ENCODE measurements around the gene IQGAP2. TPM values are rescaled to one million over a fixed set of nuclear protein-coding genes. Genes with fewer than 3 reads are reported as not detected.

The IQGAP2 gene
- total and polyA plus RNA-seq, 2 of the 8 experiments (the other 6 are each of a cell fraction or from before 2014, with no cell fraction given) = 19.7 to 66.0 TPM

- no peak overlapping the region for H3K23ac ChIP-seq (ENCODE audit: insufficient read length)
- FAIRE-seq (no peak), DNase-seq (ENCODE audit: low read depth in 1 of 2, low spot score in 2 of 2) (no peak)
- no peak overlapping the region for H2BK120ac ChIP-seq (replicated peaks; ENCODE audit: low read depth, low read length)
- H3K4me3 ChIP-seq (ENCODE audit: extremely low read depth in 1 of 4, insufficient read depth in 2 of 4, low read depth in 3 of 4, low read length in 4 of 4) = no peak overlapping the region
- H2BK15ac ChIP-seq (ENCODE audit: low read length) = peak overlapping the region; percentile 96; the same call in 1 of the 2 replicates
- H3K27me3 ChIP-seq (replicated peaks in 1 of 4; ENCODE audit: control insufficient read depth in 3 of 4, extremely low read depth in 1 of 4, insufficient read depth in 3 of 4, low read length in 3 of 4) = no peaks in the 10 kb centered on the region
- no peak for TF ChIP-seq TAF1 (IDR thresholded peaks at IDR 0.05; ENCODE audit: low read depth, low read length)
- no peak for TF ChIP-seq CTBP2 (IDR thresholded peaks at IDR 0.05; ENCODE audit: borderline replicate concordance, insufficient read depth, insufficient read length, low read length)
- no peak for TF ChIP-seq ASH2L (IDR thresholded peaks at IDR 0.05; ENCODE audit: low read length)
- TF ChIP-seq CBX5 (IDR thresholded peaks at IDR 0.05; ENCODE audit: low read depth, low read length) = no peak
- no peak for TF ChIP-seq KDM1A (IDR thresholded peaks at IDR 0.05; ENCODE audit: borderline replicate concordance, low read length)
- no peak for TF ChIP-seq SUZ12 (IDR thresholded peaks at IDR 0.05; ENCODE audit: low read length)
- H4K91ac ChIP-seq (replicated peaks; ENCODE audit: insufficient read length, low read length) = no peak overlapping the region
- H2BK20ac ChIP-seq (ENCODE audit: low read length) = no peak overlapping the region
- H4K20me1 ChIP-seq (replicated peaks in 1 of 2; ENCODE audit: control insufficient read depth in 1 of 2, insufficient read depth in 2 of 2, low read length in 2 of 2) = no peaks in the 10 kb centered on the region
- no peak overlapping the region for H4K5ac ChIP-seq (ENCODE audit: insufficient read length, low read depth, low read length)
- no peak overlapping the region; the same call in 1 of the 2 replicates for H3K18ac ChIP-seq (ENCODE audit: extremely low read depth, low read length)
- H3K9ac ChIP-seq (replicated peaks in 1 of 4; ENCODE audit: extremely low read depth in 1 of 4, low read depth in 3 of 4, low read length in 3 of 4) = no peak overlapping the region
- no peak overlapping the region for H2BK12ac ChIP-seq (ENCODE audit: low read depth, low read length)
- H3K27ac ChIP-seq (ENCODE audit: low read depth, low read length) = no peak overlapping the region
- no peak overlapping the region for H3K4me2 ChIP-seq (ENCODE audit: insufficient read depth in 1 of 2, low read depth in 2 of 2, low read length in 2 of 2)
- no peak overlapping the region for H3K14ac ChIP-seq (ENCODE audit: insufficient read length)
- H3K36me3 ChIP-seq (ENCODE audit: control insufficient read depth in 2 of 4, insufficient read depth in 4 of 4, low read length in 3 of 4) = no peaks in the 10 kb centered on the region
- CTCF ChIA-PET (ENCODE audit: partially characterized antibody) = interaction anchor here (1.1 to 11.0 kb wide), 3 partner anchors 11 to 67 kb away, joined by 3 to 69 read pairs (median 5); no protein-coding TSS in a partner anchor
- no peaks in the 10 kb centered on the region for H3K23me2 ChIP-seq (ENCODE audit: low read depth, low read length)
- no peak overlapping the region for H3K56ac ChIP-seq (replicated peaks; ENCODE audit: insufficient read length, low read depth, low read length)
- no peak overlapping the region for H3K4ac ChIP-seq (replicated peaks; ENCODE audit: insufficient read length, low read depth, low read length)
- no peak overlapping the region; the same call in 1 of the 2 replicates for H4K8ac ChIP-seq (ENCODE audit: extremely low read depth, insufficient read depth, low read length)
- peaks cover 0 to 15% (median 9%) of the 10 kb centered on the region in 4 experiments for H3K4me1 ChIP-seq (replicated peaks in 1 of 4; ENCODE audit: control insufficient read depth in 3 of 4, insufficient read depth in 4 of 4, low read length in 3 of 4)
- peak overlapping the region; percentile 11; the same call in 1 of the 2 replicates for H2AK5ac ChIP-seq (ENCODE audit: low read depth, low read length)
- 82% methylated on average over 6 of the region's 6 CpGs; no CpG with 5 or more reads in 1 of the 2 experiments for WGBS, 2 experiments (ENCODE audit: extremely low coverage in 1 of 2, insufficient coverage in 1 of 2, insufficient read length in 1 of 2, insufficient replicate concordance in 2 of 2, low coverage in 1 of 2, low lambda C conversion rate in 2 of 2, missing lambda C conversion rate in 1 of 2)
- H3K79me2 ChIP-seq (ENCODE audit: control insufficient read depth in 1 of 2, insufficient read depth in 2 of 2, low read length in 2 of 2) = peaks cover 0 to 8% of the 10 kb centered on the region in 2 experiments; a peak in 2 of 4 replicates
- H2AFZ ChIP-seq (ENCODE audit: low read length) = no peak overlapping the region
- peaks cover 8% of the 10 kb centered on the region; the same call in 1 of the 2 replicates for H3K79me1 ChIP-seq (ENCODE audit: low read depth, low read length)
- POLR2A ChIA-PET (ENCODE audit: partially characterized antibody) = no interaction called here
- H2BK5ac ChIP-seq (ENCODE audit: low read depth, low read length) = peak overlapping the region; percentile 32; the same call in 1 of the 2 replicates
- peaks cover 3% of the 10 kb centered on the region in 2 experiments; a peak in 2 of 4 replicates for H3K9me3 ChIP-seq (ENCODE audit: insufficient read depth in 2 of 2, low read depth in 1 of 2, low read length in 1 of 2)
Measured at GRCh38 chr5:76471987-76472334, 68.9 kb downstream of the IQGAP2 start.

Data from H1 (cell line).